H1 (cell line): ENCODE results near the gene BGLAP. TPM values are rescaled to one million over a fixed set of nuclear protein-coding genes. Genes with fewer than 3 reads are reported as not detected.

ENCODE experiments used
- BACH1 ChIP-seq: IDR thresholded peaks from 2 replicates; pipeline ENCODE4 v1.6.1; 2012; ENCODE audit warnings: low read length, improper control_type of control experiment
- CBX5 ChIP-seq: fragments of 300-800, 300-1000 bp; sonication (generic); IDR thresholded peaks from 2 replicates; pipeline ENCODE4 v1.7.1; 2016; ENCODE audit warnings: antibody characterized with exemption, low read length, low read depth
- CBX8 ChIP-seq: fragments of 300-800, 300-1000 bp; sonication (generic); IDR thresholded peaks from 2 replicates; pipeline ENCODE4 v1.7.1; 2016; ENCODE audit warnings: low read depth, low read length, borderline replicate concordance
- CEBPB ChIP-seq: IDR thresholded peaks from 2 replicates; pipeline ENCODE4 v1.6.1; 2012; ENCODE audit warnings: low read depth, low read length
- CTBP2 ChIP-seq: IDR thresholded peaks from 2 replicates; pipeline ENCODE4 v1.7.0; 2011; ENCODE audit warnings: borderline replicate concordance, mild to moderate bottlenecking, moderate library complexity, mixed read lengths, low read length; ENCODE audit not compliant: insufficient read depth, insufficient read length
- EGR1 ChIP-seq: IDR thresholded peaks from 2 replicates; pipeline ENCODE4 v1.6.1; 2011; ENCODE audit warnings: low read depth, low read length, borderline replicate concordance
- EP300 ChIP-seq, 2 experiments: IDR thresholded peaks; 1 replicate in 1 of 2; 2 replicates in 1 of 2; pipeline ENCODE4 v1.6.1; 2011 to 2012; ENCODE audit warnings: low read depth in 2 of 2, low read length in 2 of 2, mild to moderate bottlenecking in 2 of 2, borderline replicate concordance in 1 of 2, inconsistent platforms in 1 of 2, moderate library complexity in 1 of 2
- EZH2 ChIP-seq: fragments of 200-600 bp; sonication (generic); IDR thresholded peaks from 2 replicates; pipeline ENCODE4 v1.7.1; 2012; ENCODE audit warnings: low read depth, mild to moderate bottlenecking, moderate library complexity, low read length, inconsistent platforms; ENCODE audit not compliant: severe bottlenecking
- JUND ChIP-seq: IDR thresholded peaks from 2 replicates; pipeline ENCODE4 v1.6.1; 2011; ENCODE audit warnings: mild to moderate bottlenecking, improper control_type of control experiment, low read length
- KDM5A ChIP-seq: fragments of 200-600 bp; IDR thresholded peaks from 2 replicates; pipeline ENCODE4 v1.7.1; 2012; ENCODE audit warnings: mild to moderate bottlenecking, low read length, inconsistent platforms, mixed read lengths
- NANOG ChIP-seq: IDR thresholded peaks from 2 replicates; pipeline ENCODE4 v1.6.1; 2011; ENCODE audit warnings: low read length, low read depth, mild to moderate bottlenecking, inconsistent platforms; ENCODE audit not compliant: insufficient read depth, poor library complexity, severe bottlenecking
- PHF8 ChIP-seq: fragments of 200-600 bp; sonication (generic); conservative IDR thresholded peaks from 2 replicates; pipeline ENCODE4 v1.7.1; 2012; ENCODE audit warnings: low read depth, mild to moderate bottlenecking, inconsistent platforms, low read length, moderate library complexity
- RAD21 ChIP-seq, 2 experiments: IDR thresholded peaks in 1 of 2; conservative IDR thresholded peaks in 1 of 2; 2 replicates each; pipeline ENCODE4 v1.6.1; 2011; ENCODE audit warnings: low read depth in 2 of 2, low read length in 2 of 2, improper control_type of control experiment in 1 of 2, inconsistent platforms in 1 of 2, mild to moderate bottlenecking in 1 of 2, moderate library complexity in 1 of 2
- RBBP5 ChIP-seq: IDR thresholded peaks from 2 replicates; pipeline ENCODE4 v1.7.1; 2012; ENCODE audit warnings: low read depth, mild to moderate bottlenecking, inconsistent platforms, low read length, moderate library complexity, borderline replicate concordance
- SP2 ChIP-seq: IDR thresholded peaks from 2 replicates; pipeline ENCODE4 v1.6.1; 2012; ENCODE audit warnings: mild to moderate bottlenecking, low read length, inconsistent platforms
- SP4 ChIP-seq: IDR thresholded peaks from 2 replicates; pipeline ENCODE4 v1.6.1; 2012; ENCODE audit warnings: low read length, inconsistent platforms
- polyA plus RNA-seq, 7 experiments: library from polyadenylated mRNA; depleted of rRNA in 3 of 7; stranded (reverse) in 5 of 7; unstranded in 2 of 7; fragments of >200 nt in 5 of 7; fragments of 200-250 nt in 2 of 7; gene quantifications; 1 replicate in 5 of 7; 2 replicates in 1 of 7; 4 replicates in 1 of 7; pipeline versions ENCODE4 v1.2.1 to v1.2.3, GENCODE V29; 2011 to 2013; ENCODE audit warnings: missing spikeins in 2 of 7, mixed read lengths in 2 of 7
- total RNA-seq: library from RNA; stranded (reverse); fragmentation: NEBNext Ultra II Directional; extraction: Animal tissue kit (Norgen Biotek cat#: 25700); gene quantifications from 2 replicates; pipeline ENCODE4 v1.2.1, GENCODE V29; 2021
- TF ChIP-seq, protein P1 (sequence below), 3 experiments: IDR thresholded peaks; 1 replicate in 2 of 3; 2 replicates in 1 of 3; pipeline versions ENCODE4 v1.5.1 to v1.6.1; 2011; ENCODE audit warnings: low read length in 3 of 3, mild to moderate bottlenecking in 3 of 3, inconsistent platforms in 2 of 3, low read depth in 1 of 3, moderate library complexity in 1 of 3; ENCODE audit not compliant: insufficient read depth in 1 of 3; ENCODE audit errors: control extremely low read depth in 1 of 3
- TF ChIP-seq, protein P2 (sequence below): IDR thresholded peaks from 2 replicates; pipeline ENCODE4 v1.6.1; 2012; ENCODE audit warnings: low read length, inconsistent platforms

BGLAP gene
- total and polyA plus RNA-seq, 2 of the 8 experiments (the other 6 are each of a cell fraction or from before 2014, with no cell fraction given), result 1.2 to 1.5 TPM

- TF ChIP-seq, protein P1, sequence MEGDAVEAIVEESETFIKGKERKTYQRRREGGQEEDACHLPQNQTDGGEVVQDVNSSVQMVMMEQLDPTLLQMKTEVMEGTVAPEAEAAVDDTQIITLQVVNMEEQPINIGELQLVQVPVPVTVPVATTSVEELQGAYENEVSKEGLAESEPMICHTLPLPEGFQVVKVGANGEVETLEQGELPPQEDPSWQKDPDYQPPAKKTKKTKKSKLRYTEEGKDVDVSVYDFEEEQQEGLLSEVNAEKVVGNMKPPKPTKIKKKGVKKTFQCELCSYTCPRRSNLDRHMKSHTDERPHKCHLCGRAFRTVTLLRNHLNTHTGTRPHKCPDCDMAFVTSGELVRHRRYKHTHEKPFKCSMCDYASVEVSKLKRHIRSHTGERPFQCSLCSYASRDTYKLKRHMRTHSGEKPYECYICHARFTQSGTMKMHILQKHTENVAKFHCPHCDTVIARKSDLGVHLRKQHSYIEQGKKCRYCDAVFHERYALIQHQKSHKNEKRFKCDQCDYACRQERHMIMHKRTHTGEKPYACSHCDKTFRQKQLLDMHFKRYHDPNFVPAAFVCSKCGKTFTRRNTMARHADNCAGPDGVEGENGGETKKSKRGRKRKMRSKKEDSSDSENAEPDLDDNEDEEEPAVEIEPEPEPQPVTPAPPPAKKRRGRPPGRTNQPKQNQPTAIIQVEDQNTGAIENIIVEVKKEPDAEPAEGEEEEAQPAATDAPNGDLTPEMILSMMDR (IDR thresholded peaks at IDR 0.05; ENCODE audit: control extremely low read depth in 1 of 3, insufficient read depth in 1 of 3, low read depth in 1 of 3, low read length in 3 of 3), result no peak
- TF ChIP-seq, protein P2, sequence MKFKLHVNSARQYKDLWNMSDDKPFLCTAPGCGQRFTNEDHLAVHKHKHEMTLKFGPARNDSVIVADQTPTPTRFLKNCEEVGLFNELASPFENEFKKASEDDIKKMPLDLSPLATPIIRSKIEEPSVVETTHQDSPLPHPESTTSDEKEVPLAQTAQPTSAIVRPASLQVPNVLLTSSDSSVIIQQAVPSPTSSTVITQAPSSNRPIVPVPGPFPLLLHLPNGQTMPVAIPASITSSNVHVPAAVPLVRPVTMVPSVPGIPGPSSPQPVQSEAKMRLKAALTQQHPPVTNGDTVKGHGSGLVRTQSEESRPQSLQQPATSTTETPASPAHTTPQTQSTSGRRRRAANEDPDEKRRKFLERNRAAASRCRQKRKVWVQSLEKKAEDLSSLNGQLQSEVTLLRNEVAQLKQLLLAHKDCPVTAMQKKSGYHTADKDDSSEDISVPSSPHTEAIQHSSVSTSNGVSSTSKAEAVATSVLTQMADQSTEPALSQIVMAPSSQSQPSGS, result peak; percentile 84
- TF ChIP-seq KDM5A (peak; percentile 59; the same call in 1 of the 2 replicates), BACH1 (no peak), RAD21 (IDR thresholded peaks at IDR 0.05 in 1 of 2, conservative IDR thresholded peaks at IDR 0.05 in 1 of 2; ENCODE audit: low read depth in 2 of 2, low read length in 2 of 2) (peak in 1 of 2 experiments; percentile 6; a peak in 1 of 4 replicates), EGR1 (peak; percentile 88), CTBP2 (no peak), NANOG (no peak), PHF8 (peak; percentile 97), EP300 (IDR thresholded peaks at IDR 0.05; ENCODE audit: borderline replicate concordance in 1 of 2, low read depth in 2 of 2, low read length in 2 of 2) (no peak), RBBP5 (peak; percentile 74; the same call in 1 of the 2 replicates), SP4 (peak; percentile 87), CBX8 (no peak), CEBPB (no peak), CBX5 (no peak), EZH2 (no peak), JUND (no peak), SP2 (peak; percentile 77)
Observed at GRCh38 chr1:156212833-156213643, 28.9 kb upstream of the BGLAP start, which contains the start of gene PMF1 (continued).
